NCI-H446 treated with DMSO at 0.1 percent for 48 hours (cell line): Measurements from ENCODE around the gene FAM149A.

Experiments used
- DNase-seq: peaks from one replicate; lab custom pipeline; 2025; lab: John Stamatoyannopoulos, UW

Gene FAM149A

GRCh38 chr4:186104114-186104889 is at the start of gene FAM149A:
Gene FAM149A, plus strand, starts transcription at chr4:186104704.
- DNase-seq, result no peak

GRCh38 chr4:186058253-186058979 is 46.1 kb upstream of the FAM149A start:
- DNase-seq, result no peak

- no peak for DNase-seq
Measured at GRCh38 chr4:186058980-186059316, 45.6 kb upstream of the FAM149A start.

- no peak for DNase-seq
Measured at GRCh38 chr4:186061921-186062320, 42.6 kb upstream of the FAM149A start.

- no peak for DNase-seq
Measured at GRCh38 chr4:186067757-186068385, 36.6 kb upstream of the FAM149A start.

GRCh38 chr4:186068581-186069348 is 35.7 kb upstream of the FAM149A start, which contains the start of gene TLR3:
Gene TLR3, plus strand, starts transcription at chr4:186069156. Its CDS starts 7,464 bp downstream, at chr4:186076620.
- DNase-seq, result no peak

GRCh38 chr4:186069729-186070128 is 34.8 kb upstream of the FAM149A start:
- DNase-seq, result no peak

GRCh38 chr4:186072516-186072915 is 32.0 kb upstream of the FAM149A start:
- DNase-seq, result no peak

- DNase-seq, result no peak
Measured at GRCh38 chr4:186074189-186074588, 30.3 kb upstream of the FAM149A start.

GRCh38 chr4:186078981-186079638 is 25.4 kb upstream of the FAM149A start:
- DNase-seq, result no peak

- no peak for DNase-seq
Measured at GRCh38 chr4:186079694-186080093, 24.8 kb upstream of the FAM149A start.

- no peak for DNase-seq
Measured at GRCh38 chr4:186081202-186081807, 23.2 kb upstream of the FAM149A start.

- no peak for DNase-seq
Measured at GRCh38 chr4:186082221-186082620, 22.3 kb upstream of the FAM149A start.

GRCh38 chr4:186088523-186088922 is 16.0 kb upstream of the FAM149A start:
- no peak for DNase-seq

- DNase-seq, result no peak
Measured at GRCh38 chr4:186092296-186092695, 12.2 kb upstream of the FAM149A start.

GRCh38 chr4:186095406-186095805 is 9.1 kb upstream of the FAM149A start:
- no peak for DNase-seq

- DNase-seq, result no peak
Measured at GRCh38 chr4:186096681-186097165, 7.8 kb upstream of the FAM149A start.

- no peak for DNase-seq
Measured at GRCh38 chr4:186097386-186097785, 7.1 kb upstream of the FAM149A start.

- DNase-seq, result no peak
Measured at GRCh38 chr4:186102931-186103330, 1.6 kb upstream of the FAM149A start.

GRCh38 chr4:186104890-186105646 is 564 bp downstream of the FAM149A start:
- no peak for DNase-seq
